Measurements from ENCODE around the gene PLOD2.

- TF ChIP-seq POLR2A (IDR thresholded peaks at IDR 0.05; ENCODE audit: low read length): no peak
- TF ChIP-seq GATA1 (IDR thresholded peaks at IDR 0.05; ENCODE audit: low read depth, low read length): no peak
These were observed 1.2 kb downstream of the PLOD2 start for GRCh38 chr3:146159616-146160320.

Data from erythroblast (primary cell).